Measurements from ENCODE around the gene LSMEM2.
"Not testable (repeated sequence)": the region's sequence is repeated elsewhere in the genome, so short reads cannot be mapped to it uniquely, and the experiment has no call there.

LSMEM2 gene

GRCh38 chr3:50300681-50301254 lies 21.9 kb downstream of the LSMEM2 start:
- DNase-seq = no peak

- DNase-seq = no peak
These were observed 23.5 kb downstream of the LSMEM2 start for GRCh38 chr3:50302095-50303012.

GRCh38 chr3:50303013-50303815 lies 24.3 kb downstream of the LSMEM2 start, which contains the start of gene HYAL1:
HYAL1 (minus strand) TSS chr3:50303574; CDS start chr3:50302956, 618 bp downstream.
- DNase-seq = no peak

- DNase-seq = no peak
These were observed 25.7 kb downstream of the LSMEM2 start for GRCh38 chr3:50304601-50305000.

- not testable (repeated sequence) for DNase-seq
These were observed 33.2 kb downstream of the LSMEM2 start for GRCh38 chr3:50312041-50312440.

GRCh38 chr3:50314342-50314741 lies 35.5 kb downstream of the LSMEM2 start:
- DNase-seq = no peak

- no peak for DNase-seq
These were observed 35.9 kb downstream of the LSMEM2 start for GRCh38 chr3:50314816-50315215.

GRCh38 chr3:50316657-50317242 lies 37.9 kb downstream of the LSMEM2 start:
- no peak for DNase-seq

GRCh38 chr3:50317300-50317699 lies 38.4 kb downstream of the LSMEM2 start:
- DNase-seq = no peak

GRCh38 chr3:50318163-50318562 lies 39.3 kb downstream of the LSMEM2 start:
- no peak for DNase-seq

- DNase-seq = no peak
These were observed 39.7 kb downstream of the LSMEM2 start for GRCh38 chr3:50318615-50319014.

- DNase-seq = no peak
These were observed 40.5 kb downstream of the LSMEM2 start for GRCh38 chr3:50319181-50319893.

GRCh38 chr3:50319894-50320625 lies 41.2 kb downstream of the LSMEM2 start:
- no peak for DNase-seq

- DNase-seq = peak; percentile 44
These were observed 42.0 kb downstream of the LSMEM2 start for GRCh38 chr3:50320853-50321335.

GRCh38 chr3:50321336-50322114 lies 42.6 kb downstream of the LSMEM2 start:
- DNase-seq = peak; percentile 84

GRCh38 chr3:50322115-50322385 lies 43.2 kb downstream of the LSMEM2 start:
- DNase-seq = no peak

- no peak for DNase-seq
These were observed 43.7 kb downstream of the LSMEM2 start, which contains the start of gene HYAL2 for GRCh38 chr3:50322386-50323091. HYAL2 (minus strand) TSS chr3:50322745; CDS start chr3:50320489, 2,256 bp downstream.

- no peak for DNase-seq
These were observed 44.3 kb downstream of the LSMEM2 start for GRCh38 chr3:50323092-50323600.

GRCh38 chr3:50323614-50324199 lies 44.8 kb downstream of the LSMEM2 start:
- no peak for DNase-seq

Measured in NCI-H526 treated with DMSO at 0.1 percent for 48 hours (cell line).